HUES64 (cell line): ENCODE measurements around the gene CAMSAP1.

Experiments
- H3K27ac ChIP-seq: 2 replicates; pipeline ENCODE4 v1.7.0; 2013; ENCODE audit warnings: low read depth, low read length, inconsistent platforms
- H3K27me3 ChIP-seq: 2 replicates; pipeline ENCODE4 v1.6.1; 2013; ENCODE audit warnings: mild to moderate bottlenecking, low read length; ENCODE audit not compliant: insufficient read depth
- H3K36me3 ChIP-seq: 2 replicates; pipeline ENCODE4 v1.6.1; 2013; ENCODE audit warnings: mild to moderate bottlenecking, low read length; ENCODE audit not compliant: insufficient read depth
- H3K4me1 ChIP-seq: 2 replicates; pipeline ENCODE4 v1.6.1; 2013; ENCODE audit warnings: mild to moderate bottlenecking, low read length, moderate library complexity; ENCODE audit not compliant: insufficient read depth
- H3K4me3 ChIP-seq: 2 replicates; pipeline ENCODE4 v1.5.1; 2013; ENCODE audit warnings: mild to moderate bottlenecking, low read length, moderate library complexity
- H3K9ac ChIP-seq: 2 replicates; pipeline ENCODE4 v1.6.1; 2013; ENCODE audit warnings: mild to moderate bottlenecking, low read depth, low read length
- H3K9me3 ChIP-seq: 2 replicates; pipeline ENCODE4 v1.6.1; 2013; ENCODE audit warnings: low read depth, low read length; ENCODE audit not compliant: insufficient read depth
- WGBS: fragments of 150-250, 120-280 bp; methylation state at CpG from one replicate; pipeline ENCODE4 v1.1.7; 2013; ENCODE audit warnings: missing lambda C conversion rate; 5-methylcytosine and 5-hydroxymethylcytosine counted together

The CAMSAP1 gene

GRCh38 chr9:135883410-135884089, 23.8 kb downstream of the CAMSAP1 start:
- Histone ChIP-seq H3K4me1 (peaks cover 44% of the 10 kb centered on the region), H3K9ac (no peak overlapping the region), H3K4me3 (no peak overlapping the region), H3K36me3 (peaks cover 15% of the 10 kb centered on the region), H3K27me3 (no peaks in the 10 kb centered on the region), H3K27ac (no peak overlapping the region), H3K9me3 (no peaks in the 10 kb centered on the region)
- WGBS: 89% methylated on average over 15 of the region's 15 CpGs

GRCh38 chr9:135882011-135882410, 25.3 kb downstream of the CAMSAP1 start:
- H3K9me3 ChIP-seq: no peaks in the 10 kb centered on the region
- H3K27ac ChIP-seq: no peak overlapping the region
- no peaks in the 10 kb centered on the region for H3K27me3 ChIP-seq
- H3K4me1 ChIP-seq: peaks cover 44% of the 10 kb centered on the region
- 89% methylated on average over 12 of the region's 12 CpGs for WGBS
- H3K36me3 ChIP-seq: peaks cover 15% of the 10 kb centered on the region
- H3K9ac ChIP-seq: no peak overlapping the region
- no peak overlapping the region for H3K4me3 ChIP-seq

- H3K9ac ChIP-seq: no peak overlapping the region
- H3K27ac ChIP-seq: no peak overlapping the region
- 82% methylated on average over 12 of the region's 12 CpGs for WGBS
- peaks cover 15% of the 10 kb centered on the region for H3K36me3 ChIP-seq
- no peak overlapping the region for H3K4me3 ChIP-seq
- no peaks in the 10 kb centered on the region for H3K27me3 ChIP-seq
- peaks cover 29% of the 10 kb centered on the region for H3K4me1 ChIP-seq
- no peaks in the 10 kb centered on the region for H3K9me3 ChIP-seq
These were observed 26.9 kb downstream of the CAMSAP1 start for GRCh38 chr9:135880438-135880837.

- H3K9ac ChIP-seq: no peak overlapping the region
- WGBS: 94% methylated on average over 8 of the region's 8 CpGs
- H3K27me3 ChIP-seq: no peaks in the 10 kb centered on the region
- no peak overlapping the region for H3K4me3 ChIP-seq
- no peaks in the 10 kb centered on the region for H3K9me3 ChIP-seq
- H3K27ac ChIP-seq: no peak overlapping the region
- peaks cover 15% of the 10 kb centered on the region for H3K36me3 ChIP-seq
- H3K4me1 ChIP-seq: peaks cover 27% of the 10 kb centered on the region
These were observed 27.7 kb downstream of the CAMSAP1 start for GRCh38 chr9:135879619-135880018.

- peaks cover 27% of the 10 kb centered on the region for H3K4me1 ChIP-seq
- H3K27me3 ChIP-seq: no peaks in the 10 kb centered on the region
- H3K9me3 ChIP-seq: no peaks in the 10 kb centered on the region
- 85% methylated on average over 2 of the region's 2 CpGs for WGBS
- H3K36me3 ChIP-seq: peaks cover 15% of the 10 kb centered on the region
- no peak overlapping the region for H3K27ac ChIP-seq
- no peak overlapping the region for H3K4me3 ChIP-seq
- H3K9ac ChIP-seq: no peak overlapping the region
These were observed 28.1 kb downstream of the CAMSAP1 start for GRCh38 chr9:135879237-135879601.

GRCh38 chr9:135878528-135879236, 28.7 kb downstream of the CAMSAP1 start:
- no peak overlapping the region for H3K4me3 ChIP-seq
- 80% methylated on average over 18 of the region's 18 CpGs for WGBS
- H3K9me3 ChIP-seq: no peaks in the 10 kb centered on the region

GRCh38 chr9:135877791-135878527, 29.4 kb downstream of the CAMSAP1 start:
- 87% methylated on average over 11 of the region's 11 CpGs for WGBS
- Histone ChIP-seq H3K4me3 (no peak overlapping the region), H3K4me1 (peaks cover 33% of the 10 kb centered on the region), H3K27me3 (no peaks in the 10 kb centered on the region), H3K27ac (0 out of 2 replicates have a peak overlapping the region, but pooled peaks have one; percentile 20), H3K9me3 (no peaks in the 10 kb centered on the region), H3K9ac (0 out of 2 replicates have a peak overlapping the region, but pooled peaks have one; percentile 13), H3K36me3 (peaks cover 14% of the 10 kb centered on the region)

More at GRCh38 chr9:135878528-135879236, 28.7 kb downstream of the CAMSAP1 start:
- Histone ChIP-seq H3K4me1 (peaks cover 27% of the 10 kb centered on the region), H3K36me3 (peaks cover 15% of the 10 kb centered on the region), H3K27me3 (no peaks in the 10 kb centered on the region), H3K9ac (no peak overlapping the region), H3K27ac (0 out of 2 replicates have a peak overlapping the region, but pooled peaks have one; percentile 20)

GRCh38 chr9:135876936-135877335, 30.4 kb downstream of the CAMSAP1 start:
- Histone ChIP-seq H3K4me3 (no peak overlapping the region), H3K27me3 (no peaks in the 10 kb centered on the region), H3K27ac (no peak overlapping the region), H3K9ac (no peak overlapping the region), H3K4me1 (peaks cover 43% of the 10 kb centered on the region), H3K36me3 (peaks cover 9% of the 10 kb centered on the region), H3K9me3 (no peaks in the 10 kb centered on the region)
- WGBS: 94% methylated on average over 6 of the region's 6 CpGs

- H3K36me3 ChIP-seq: no peaks in the 10 kb centered on the region; the same call in 1 of the 2 replicates
- H3K27ac ChIP-seq: no peak overlapping the region
- H3K27me3 ChIP-seq: no peaks in the 10 kb centered on the region
- H3K9me3 ChIP-seq: no peaks in the 10 kb centered on the region
- H3K4me1 ChIP-seq: peaks cover 40% of the 10 kb centered on the region
- no peak overlapping the region for H3K9ac ChIP-seq
- WGBS: 80% methylated on average over 2 of the region's 5 CpGs
- no peak overlapping the region for H3K4me3 ChIP-seq
These were observed 32.5 kb downstream of the CAMSAP1 start for GRCh38 chr9:135874859-135875258.

- Histone ChIP-seq H3K9ac (no peak overlapping the region), H3K4me1 (peaks cover 26% of the 10 kb centered on the region), H3K27me3 (no peaks in the 10 kb centered on the region), H3K36me3 (no peaks in the 10 kb centered on the region; the same call in 1 of the 2 replicates), H3K9me3 (no peaks in the 10 kb centered on the region), H3K27ac (no peak overlapping the region), H3K4me3 (no peak overlapping the region)
- WGBS: 95% methylated on average over 3 of the region's 3 CpGs
These were observed 37.4 kb downstream of the CAMSAP1 start for GRCh38 chr9:135869909-135870308.

GRCh38 chr9:135865531-135865930, 41.8 kb downstream of the CAMSAP1 start:
- WGBS: 86% methylated on average over 7 of the region's 7 CpGs
- Histone ChIP-seq H3K9me3 (no peaks in the 10 kb centered on the region), H3K36me3 (peaks cover 20% of the 10 kb centered on the region), H3K4me3 (no peak overlapping the region), H3K27ac (no peak overlapping the region), H3K27me3 (no peaks in the 10 kb centered on the region), H3K9ac (no peak overlapping the region), H3K4me1 (peaks cover 9% of the 10 kb centered on the region)
